ENCODE data around the gene CCDC110.

CCDC110 gene

DNA sequence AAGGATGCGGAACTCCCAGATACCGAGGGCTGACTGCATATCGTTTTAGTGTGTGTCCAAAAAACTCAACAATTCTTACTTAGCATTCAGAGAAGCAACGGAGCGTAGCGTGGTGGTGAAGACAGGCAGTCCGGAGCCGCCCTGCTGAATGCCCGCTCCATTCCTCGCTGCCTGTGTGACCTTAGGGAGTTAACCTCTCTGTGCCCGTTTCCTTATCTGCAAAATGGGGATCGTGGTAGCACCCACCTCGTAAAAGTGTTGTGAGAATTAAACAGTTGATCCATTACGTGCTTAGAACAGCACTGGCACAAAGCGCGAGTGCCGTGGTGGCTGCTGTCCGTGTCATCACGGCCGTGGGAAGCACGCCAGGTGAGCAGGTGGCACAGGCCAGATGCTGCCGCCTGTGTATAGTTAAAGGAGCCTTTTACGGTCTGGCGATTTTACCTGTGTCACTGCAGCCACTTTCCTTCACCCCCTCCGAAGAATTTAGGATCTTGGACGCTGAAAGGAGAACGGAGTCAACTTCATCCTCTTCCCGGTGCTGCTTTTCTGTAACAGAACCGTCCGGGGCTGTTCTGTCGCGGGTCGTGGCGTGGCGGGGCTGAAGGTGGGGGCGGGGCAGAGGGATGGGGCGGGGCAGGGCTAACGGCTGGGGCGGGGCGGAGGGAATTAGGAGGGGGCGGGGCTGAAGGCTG lies 885 bp downstream of the CCDC110 start:
- FAIRE-seq: no peak

DNA sequence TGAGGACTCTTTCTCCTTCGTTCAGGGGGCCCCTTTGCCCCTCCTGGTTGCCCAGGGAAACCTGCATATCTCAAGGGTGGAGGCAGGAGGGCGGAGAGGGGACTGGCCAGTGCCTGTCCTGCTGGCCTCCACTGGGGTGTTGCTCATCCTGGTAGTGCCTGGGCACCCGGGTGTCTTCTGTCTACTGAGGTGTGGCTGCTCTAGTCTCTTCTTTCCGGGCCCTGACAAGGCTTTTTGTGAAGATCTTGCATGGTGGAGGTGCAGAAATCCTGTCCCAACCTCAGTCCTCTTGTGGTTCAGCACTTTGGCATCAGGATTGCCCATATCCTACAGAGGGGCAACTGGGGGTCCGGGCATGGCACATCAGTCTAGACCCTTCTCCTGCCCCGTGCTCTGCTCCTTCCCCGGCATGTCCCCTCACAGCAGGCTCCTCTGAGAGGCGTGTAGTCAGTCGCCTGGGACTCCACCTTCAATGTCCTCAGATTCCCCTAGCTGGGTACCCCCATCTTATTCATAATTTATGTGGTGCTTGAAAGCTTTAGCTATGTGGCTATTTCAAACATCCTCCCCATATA lies 1.9 kb downstream of the CCDC110 start:
- no peak for FAIRE-seq

DNA sequence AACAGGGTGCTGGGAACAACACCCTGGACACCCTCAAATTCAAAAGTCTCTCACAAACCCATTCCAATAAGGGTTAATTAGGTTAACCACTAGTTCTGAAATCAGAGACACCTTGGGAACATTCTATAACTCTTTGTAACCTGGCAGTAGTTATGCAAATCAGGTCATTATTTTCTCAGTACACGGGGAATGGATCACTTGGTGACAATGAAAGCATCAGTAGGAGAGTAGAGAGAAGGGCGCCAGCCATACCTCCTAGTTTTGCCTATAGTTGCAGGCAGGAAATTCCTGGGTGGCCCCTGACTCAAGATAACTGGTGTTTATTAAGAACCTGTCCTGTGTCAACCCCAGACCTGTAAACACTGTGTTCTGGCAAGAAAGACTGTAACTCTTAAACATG lies 2.5 kb downstream of the CCDC110 start:
- FAIRE-seq: no peak

DNA sequence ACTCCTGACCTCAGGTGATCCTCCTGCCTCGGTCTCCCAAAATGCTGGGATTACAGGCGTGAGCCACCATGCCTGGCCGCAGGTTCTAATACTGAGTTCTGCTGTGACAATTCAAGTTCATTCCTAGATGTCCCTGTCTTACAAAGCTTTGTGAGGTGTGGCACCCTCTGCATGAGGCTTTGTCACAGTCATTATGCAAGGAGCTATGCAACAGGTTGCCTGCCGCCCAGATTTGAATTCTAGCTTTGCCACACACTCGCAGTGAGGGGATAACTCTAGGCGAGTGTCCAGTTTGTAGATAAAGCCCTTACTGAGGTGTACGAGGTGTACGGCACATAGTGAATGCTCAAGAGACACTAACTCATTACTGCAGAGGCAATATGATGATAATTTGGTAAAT lies 3.5 kb downstream of the CCDC110 start:
- no peak for FAIRE-seq

- no peak for FAIRE-seq
Measured at GRCh38 chr4:185467101-185467500, 4.4 kb downstream of the CCDC110 start.

GRCh38 chr4:185465707-185466106 lies 5.8 kb downstream of the CCDC110 start:
- no peak for FAIRE-seq

- FAIRE-seq: no peak
Measured at GRCh38 chr4:185464887-185465286, 6.6 kb downstream of the CCDC110 start.

DNA sequence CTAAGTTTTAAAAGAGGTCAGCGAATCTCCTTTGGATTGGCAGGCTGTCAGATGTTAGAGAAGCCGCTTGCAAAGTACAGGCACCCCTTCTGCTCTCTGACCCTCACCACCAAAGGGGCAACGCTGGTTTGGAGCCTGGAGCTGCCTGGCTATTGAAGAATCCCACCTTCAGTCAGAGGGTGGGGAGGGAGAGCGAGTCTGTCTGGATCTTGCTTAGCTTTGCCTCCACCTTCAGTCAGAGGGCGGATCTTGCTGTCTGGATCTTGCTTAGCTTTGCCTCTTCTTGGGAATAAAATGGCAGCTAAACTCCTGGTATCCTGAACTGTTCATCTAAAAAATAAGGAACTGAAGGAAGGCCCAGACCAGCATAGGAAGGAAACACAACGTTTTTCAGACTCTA lies 7.3 kb downstream of the CCDC110 start:
- no peak for FAIRE-seq

DNA sequence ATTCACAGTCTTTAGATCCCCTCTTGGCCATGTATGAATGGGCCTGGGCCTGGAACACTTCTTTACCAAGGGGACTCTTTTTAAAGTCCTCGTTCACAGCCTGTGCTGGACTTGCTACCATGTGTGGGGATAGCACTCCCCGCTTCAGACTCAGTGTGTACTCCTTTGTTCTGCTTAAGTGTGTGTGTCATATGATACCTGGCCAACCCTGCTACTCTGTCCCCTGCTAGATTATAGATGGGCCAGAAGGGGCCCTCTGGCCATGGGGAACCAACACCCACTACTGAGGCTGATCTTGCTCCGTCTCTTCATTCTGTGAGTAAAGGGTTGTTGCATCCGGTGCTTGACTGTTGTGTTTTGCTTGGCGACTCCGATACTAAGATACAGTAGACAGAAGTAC lies 8.0 kb downstream of the CCDC110 start:
- no peak for FAIRE-seq

- FAIRE-seq: no peak
Measured at GRCh38 chr4:185461565-185461964, 10.0 kb downstream of the CCDC110 start.

DNA sequence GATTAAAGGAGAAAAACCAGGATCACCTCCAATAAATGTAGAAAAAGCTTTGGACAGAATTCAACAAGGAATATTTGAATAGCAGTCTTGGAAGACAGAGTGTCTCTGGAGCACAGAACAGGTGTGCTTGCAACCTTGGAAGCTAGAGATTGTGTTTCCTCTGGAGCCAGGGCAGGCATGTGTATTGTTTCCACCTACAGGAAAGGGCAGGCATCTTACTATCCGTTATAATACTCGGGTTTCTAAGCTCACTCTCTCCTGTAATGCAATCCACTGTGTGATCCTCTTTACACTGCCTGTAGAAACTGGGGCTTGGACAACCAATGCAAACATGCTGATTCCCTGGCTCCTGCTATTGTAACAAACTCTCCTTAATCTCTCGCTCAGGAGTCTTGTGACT lies 14.4 kb downstream of the CCDC110 start:
- FAIRE-seq: no peak

GRCh38 chr4:185456131-185456530 lies 15.4 kb downstream of the CCDC110 start:
- FAIRE-seq: no peak

GRCh38 chr4:185445209-185445608 lies 26.3 kb downstream of the CCDC110 start:
- FAIRE-seq: no peak

DNA sequence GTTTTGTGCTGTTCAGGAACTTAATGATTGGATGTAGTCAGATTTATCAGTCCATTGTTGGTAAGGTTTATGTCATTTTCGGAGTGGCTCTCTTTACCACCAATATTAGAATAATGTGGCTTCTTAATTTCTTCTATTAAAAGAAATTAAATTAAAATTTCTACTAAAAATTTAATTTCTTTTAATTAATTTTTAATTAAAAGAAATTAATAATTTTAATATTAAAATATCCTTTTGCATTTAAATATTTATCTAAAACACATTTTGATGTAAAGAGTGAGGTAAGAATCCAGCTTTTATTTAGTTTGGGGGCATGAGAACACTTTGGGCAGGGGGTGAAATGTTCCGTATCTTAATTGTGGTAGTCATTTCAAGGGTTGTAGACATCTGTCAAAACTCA lies 30.1 kb downstream of the CCDC110 start:
- FAIRE-seq: peak; percentile 55

DNA sequence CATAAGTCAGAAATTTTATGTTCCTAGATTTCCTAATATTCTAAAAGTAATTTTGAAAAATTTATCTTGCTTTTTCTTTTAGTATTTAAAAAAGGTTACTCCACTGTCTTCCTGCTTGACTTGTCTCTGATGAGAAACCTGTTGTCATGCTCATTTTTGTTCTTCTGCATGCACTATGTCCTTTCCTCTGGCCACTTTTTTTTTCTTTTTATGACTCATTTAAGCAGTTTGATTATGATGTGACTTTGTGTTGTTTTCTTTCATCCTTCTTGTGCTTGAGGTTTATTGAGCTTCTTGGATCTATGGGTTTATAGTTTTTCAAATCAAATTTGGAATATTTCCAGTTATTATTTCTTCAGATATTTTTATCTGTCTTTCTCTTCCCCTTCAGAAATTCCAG lies 33.7 kb downstream of the CCDC110 start:
- FAIRE-seq: peak; percentile 60

GRCh38 chr4:185435466-185435865 lies 36.1 kb downstream of the CCDC110 start:
- no peak for FAIRE-seq

- FAIRE-seq: no peak
Measured at GRCh38 chr4:185429660-185430059, 41.9 kb downstream of the CCDC110 start.

DNA sequence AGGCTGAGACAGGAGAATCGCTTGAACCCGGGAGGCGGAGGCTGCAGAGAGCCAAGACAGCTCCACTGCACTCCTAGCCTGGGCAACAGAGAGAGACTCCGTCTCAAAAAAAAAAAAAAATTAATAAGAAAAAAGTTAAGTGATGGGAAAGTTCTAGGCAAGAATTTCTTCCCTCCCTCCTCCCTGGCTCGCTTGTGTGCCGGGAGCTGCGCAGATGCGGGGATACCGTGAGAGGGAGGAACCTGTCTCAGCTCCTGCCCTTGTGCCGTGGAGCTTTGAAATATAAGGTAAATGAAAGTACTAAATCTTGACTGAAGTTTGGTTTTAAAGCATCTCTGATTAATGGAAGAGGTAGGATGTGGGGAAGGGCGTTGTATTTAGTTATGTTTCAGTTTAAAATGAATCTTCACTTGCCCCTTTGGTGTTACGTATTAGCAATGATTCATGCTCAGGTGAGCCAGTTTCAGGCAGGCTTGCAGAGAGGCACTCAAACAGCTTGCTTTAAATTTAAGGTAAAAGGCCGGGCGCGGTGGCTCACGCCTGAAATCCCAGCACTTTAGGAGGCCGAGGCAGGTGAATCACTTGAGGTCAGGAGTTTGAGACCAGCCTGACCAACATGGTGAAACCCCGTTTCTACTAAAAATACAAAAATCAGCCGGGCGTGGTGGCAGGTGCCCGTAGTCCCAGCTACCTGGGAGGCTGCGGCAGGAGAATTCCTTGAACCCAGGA lies 44.4 kb downstream of the CCDC110 start:
- FAIRE-seq: no peak

DNA sequence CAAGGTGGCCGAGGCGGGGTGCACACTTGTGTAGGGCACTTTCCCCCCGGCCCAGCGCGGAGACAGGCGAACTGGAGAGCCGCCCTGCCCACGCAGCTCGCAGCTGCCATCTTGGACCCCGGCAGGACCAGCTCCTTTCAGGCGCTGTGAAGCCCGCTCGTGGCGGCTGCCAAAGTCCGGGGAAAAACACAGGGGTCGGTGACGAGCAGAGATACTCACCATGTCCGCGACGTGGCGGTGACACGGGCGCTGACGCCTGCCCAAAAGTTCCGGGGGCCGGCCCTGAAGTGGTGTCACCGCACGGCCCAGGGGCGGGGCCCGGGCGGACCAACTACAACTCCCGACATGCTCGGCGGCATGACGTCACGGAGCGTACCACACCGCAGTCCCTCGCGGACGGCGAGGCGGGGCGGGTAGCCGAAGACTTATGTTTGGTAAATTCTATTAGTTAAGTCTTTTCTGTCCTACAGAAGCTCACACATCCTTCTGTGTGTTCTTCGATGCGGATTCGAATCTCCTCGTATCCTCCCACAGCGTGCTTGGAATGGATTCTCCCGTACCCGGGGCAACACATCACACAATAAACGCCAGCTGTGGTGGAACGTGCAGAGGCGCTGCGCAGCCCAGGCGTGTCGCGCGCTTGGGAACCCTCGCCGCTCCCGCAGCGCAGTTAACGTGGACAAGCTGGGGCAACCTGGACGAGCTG lies 45.7 kb downstream of the CCDC110 start, which contains the start of gene UFSP2:
TSS of gene UFSP2 (minus strand) at position 318 of the 706 bp plus-strand sequence. CDS start at position 222, 96 bp downstream.
- FAIRE-seq: no peak

DNA sequence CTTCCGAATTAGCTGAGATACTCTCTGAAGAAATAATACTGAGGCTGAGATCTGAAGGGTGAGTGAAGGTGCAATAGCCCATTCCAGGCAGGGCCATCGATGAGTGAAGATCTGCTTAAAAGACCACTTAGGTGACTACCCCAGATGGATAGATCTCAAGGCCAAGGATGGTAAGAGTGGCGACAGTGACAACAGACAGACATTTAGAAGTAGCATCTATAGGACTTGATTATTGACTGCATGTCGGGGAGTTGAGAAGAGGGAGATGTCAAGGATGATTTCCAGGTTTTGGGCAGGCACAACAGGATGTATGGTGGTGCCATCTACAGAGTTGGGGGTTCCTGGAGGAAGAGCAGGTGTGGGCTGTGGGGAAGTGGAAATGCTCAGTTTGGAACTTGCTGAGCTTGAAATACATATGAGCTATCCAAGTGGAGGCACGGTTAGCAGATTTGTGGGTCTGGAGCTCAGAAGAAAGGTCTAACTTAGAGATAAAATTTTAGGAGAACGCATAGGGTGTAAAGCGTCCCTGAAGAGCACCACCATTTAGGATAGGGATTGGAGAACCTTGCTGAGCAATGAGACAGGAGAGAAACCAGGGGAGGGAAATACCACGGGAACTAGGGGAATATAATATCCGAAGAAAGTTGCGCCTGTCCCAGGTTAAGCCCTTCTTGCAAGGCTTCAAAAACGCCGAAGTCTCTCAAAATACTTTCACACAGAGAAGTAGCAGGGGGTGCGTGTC lies 46.5 kb downstream of the CCDC110 start:
- FAIRE-seq: no peak

GRCh38 chr4:185421366-185422124 lies 50.0 kb downstream of the CCDC110 start:
- no peak for FAIRE-seq

- no peak for FAIRE-seq
Measured at GRCh38 chr4:185416955-185417354, 54.6 kb downstream of the CCDC110 start.

All from G401.6 (cell line).